ENCODE measurements around the gene DPCD. TPM values are rescaled to one million over a fixed set of nuclear protein-coding genes. Genes with fewer than 3 reads are reported as not detected.

DPCD gene
- total and polyA plus RNA-seq, 2 donors (not counting 3 experiments of a cell fraction or from before 2014, with no cell fraction given) = 25.3 to 39.3 TPM

- dilution Hi-C loops (cut with MboI; ENCODE audit: extremely low pct_ligation_motif_present, low sequenced_read_pairs) = no loop called here
- TF ChIP-seq GATA2 (IDR thresholded peaks at IDR 0.05; ENCODE audit: insufficient read depth, insufficient read length, low read depth, low read length) (no peak), JUN (IDR thresholded peaks at IDR 0.05; ENCODE audit: borderline replicate concordance, insufficient read depth, insufficient read length, low read depth) (no peak), MYC (IDR thresholded peaks at IDR 0.05; ENCODE audit: low read depth, low read length) (no peak), POLR2AphosphoS5 (IDR thresholded peaks at IDR 0.05; ENCODE audit: insufficient read depth, low read depth, low read length) (no peak), EZH2 (IDR thresholded peaks at IDR 0.05; ENCODE audit: borderline replicate concordance, low read depth, low read length, severe bottlenecking) (no peak), FOS (IDR thresholded peaks at IDR 0.05; ENCODE audit: borderline replicate concordance, insufficient read depth, low read length) (no peak), POLR2A (IDR thresholded peaks at IDR 0.05; ENCODE audit: low read depth, low read length) (no peak), CTCF (IDR thresholded peaks at IDR 0.05; ENCODE audit: extremely low read depth in 1 of 2, insufficient read depth in 1 of 2, low read depth in 1 of 2, low read length in 2 of 2) (no peak)
- TF ChIP-seq, protein P1, sequence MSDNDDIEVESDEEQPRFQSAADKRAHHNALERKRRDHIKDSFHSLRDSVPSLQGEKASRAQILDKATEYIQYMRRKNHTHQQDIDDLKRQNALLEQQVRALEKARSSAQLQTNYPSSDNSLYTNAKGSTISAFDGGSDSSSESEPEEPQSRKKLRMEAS (IDR thresholded peaks at IDR 0.05; ENCODE audit: insufficient read depth, insufficient read length) = no peak
- intact Hi-C loops (cut with micrococcal nuclease) = no loop called here
- H2AFZ ChIP-seq (ENCODE audit: low read depth, low read length) = no peak overlapping the region
- no peaks in the 10 kb centered on the region for H3K79me2 ChIP-seq (ENCODE audit: control insufficient read depth, insufficient read depth, low read length)
- H3K9ac ChIP-seq (replicated peaks; ENCODE audit: extremely low read depth, insufficient read depth, low read length) = no peak overlapping the region
- no TSS peak for BruUV-seq (replicated peaks)
- no peaks in the 10 kb centered on the region for H3K27me3 ChIP-seq (ENCODE audit: control insufficient read depth in 2 of 2, insufficient read depth in 2 of 2, low read length in 2 of 2)
- no peaks in the 10 kb centered on the region for H3K9me1 ChIP-seq (replicated peaks; ENCODE audit: control insufficient read depth, extremely low read depth, insufficient read depth, low read length)
- H3K4me1 ChIP-seq (ENCODE audit: control insufficient read depth, extremely low read depth, insufficient read depth, low read length) = no peaks in the 10 kb centered on the region
- no peak overlapping the region for H3K4me3 ChIP-seq (replicated peaks in 1 of 3; ENCODE audit: insufficient read depth in 1 of 3, low read depth in 1 of 3, low read length in 3 of 3)
- H3K4me2 ChIP-seq (ENCODE audit: insufficient read depth, low read length) = no peak overlapping the region
- DNase-seq (ENCODE audit: low read depth, low spot score) = no peak
- no peak overlapping the region for H3K27ac ChIP-seq (ENCODE audit: insufficient read depth, low read depth, low read length)
- H3K9me3 ChIP-seq (replicated peaks; ENCODE audit: control insufficient read depth, insufficient read depth, low read length) = no peaks in the 10 kb centered on the region
- no peak for FAIRE-seq
- ChIA-PET POLR2A (no interaction called here), CTCF (no interaction called here)
- no peaks in the 10 kb centered on the region for H4K20me1 ChIP-seq (replicated peaks; ENCODE audit: control insufficient read depth, extremely low read depth, insufficient read depth, low read length)
- H3K36me3 ChIP-seq (ENCODE audit: control insufficient read depth in 2 of 2, extremely low read depth in 1 of 2, insufficient read depth in 2 of 2, low read length in 2 of 2) = no peaks in the 10 kb centered on the region
These were observed 57.5 kb downstream of the DPCD start for GRCh38 chr10:101645659-101646058.

All from endothelial cell of umbilical vein (primary cell).